Inferior parietal cortex (tissue), 1 donor: ENCODE data around the gene CBX6.

Experiments used
- DNase-seq: peaks from one replicate; pipeline ENCODE4 v3.0.0-alpha.2; 2016; ENCODE audit errors: extremely low spot score

Gene CBX6

GRCh38 chr22:38819387-38819940 is 52.6 kb downstream of the CBX6 start:
- DNase-seq, result no peak

DNA sequence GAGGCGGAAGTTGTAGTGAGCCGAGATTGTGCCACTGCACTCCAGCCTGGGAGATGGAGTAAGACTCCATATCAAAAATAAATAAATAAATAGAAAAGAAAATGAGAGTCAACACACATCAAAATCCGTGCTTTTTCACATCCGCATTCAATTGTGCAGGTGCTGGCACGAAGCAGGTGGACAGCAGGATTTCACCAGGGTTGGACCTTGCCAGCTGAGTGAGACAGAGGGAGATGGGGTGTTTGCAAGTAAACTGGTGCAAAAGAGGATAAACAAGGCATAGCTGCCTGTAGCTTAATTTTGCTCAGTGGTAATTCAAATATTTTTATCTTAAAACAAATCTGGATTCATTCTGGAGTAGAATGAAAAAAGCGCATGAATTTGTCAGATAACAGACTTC is 54.8 kb downstream of the CBX6 start:
- no peak for DNase-seq

DNA sequence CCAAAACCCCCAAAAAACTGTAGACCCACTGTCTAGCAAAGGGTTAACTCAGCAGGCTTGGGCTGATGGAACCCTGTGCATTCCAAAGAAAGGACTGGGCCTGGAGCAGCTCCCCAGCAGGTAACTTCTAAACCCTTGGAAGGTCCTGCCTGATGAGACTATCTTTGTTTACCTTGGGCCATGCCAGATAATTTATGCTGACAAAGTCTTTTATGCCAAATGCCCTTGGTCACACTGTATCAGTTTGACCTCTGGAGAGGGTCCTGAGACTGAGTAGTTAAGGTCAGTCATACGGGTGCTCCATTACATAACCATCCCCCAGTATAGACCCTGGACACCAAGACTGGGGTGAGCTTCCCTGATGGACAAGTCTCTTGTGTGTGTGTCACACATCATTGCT is 56.2 kb downstream of the CBX6 start:
- no peak for DNase-seq
